NCI-H524 (cell line): ENCODE results near the gene TSPOAP1.

Experiments
- DNase-seq, 2 experiments: peaks; one replicate each; lab custom pipeline; 2025; lab: John Stamatoyannopoulos, UW

TSPOAP1 gene

DNA sequence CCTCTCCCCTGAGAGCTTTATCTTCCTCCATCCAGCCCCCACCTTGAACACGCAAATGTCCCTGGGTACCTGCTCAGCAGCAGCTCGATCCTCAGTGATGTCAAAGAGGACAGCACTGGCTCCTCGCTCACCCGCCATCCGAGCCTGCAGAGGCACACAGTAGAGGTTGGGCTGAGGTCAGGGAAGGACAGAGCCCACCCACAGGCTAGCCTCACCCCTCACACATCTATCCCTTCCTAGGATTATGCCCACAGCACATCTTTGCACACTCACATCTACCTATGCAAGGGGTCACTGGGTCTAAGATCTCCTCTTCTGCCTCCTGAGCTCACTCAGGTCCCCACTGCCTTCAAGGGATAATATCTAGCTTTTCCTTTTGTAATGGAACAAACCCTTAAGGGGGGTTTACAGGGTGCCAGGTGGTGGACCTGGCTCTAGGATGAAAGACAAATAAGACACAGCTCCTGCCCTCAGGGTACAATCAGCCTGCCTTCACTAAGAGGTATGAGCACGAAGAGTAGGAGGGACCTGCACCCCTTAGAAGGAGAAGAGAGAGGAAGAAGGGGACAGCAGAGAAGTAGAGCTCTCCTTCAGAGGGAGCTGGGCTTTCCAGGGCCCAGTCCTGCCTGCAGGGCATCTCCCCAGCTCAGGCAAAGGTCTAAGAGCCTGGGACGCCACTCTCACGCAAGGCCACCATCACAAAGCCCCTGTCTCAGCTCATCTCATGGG is 35.0 kb upstream of the TSPOAP1 start:
- no peak for DNase-seq

DNA sequence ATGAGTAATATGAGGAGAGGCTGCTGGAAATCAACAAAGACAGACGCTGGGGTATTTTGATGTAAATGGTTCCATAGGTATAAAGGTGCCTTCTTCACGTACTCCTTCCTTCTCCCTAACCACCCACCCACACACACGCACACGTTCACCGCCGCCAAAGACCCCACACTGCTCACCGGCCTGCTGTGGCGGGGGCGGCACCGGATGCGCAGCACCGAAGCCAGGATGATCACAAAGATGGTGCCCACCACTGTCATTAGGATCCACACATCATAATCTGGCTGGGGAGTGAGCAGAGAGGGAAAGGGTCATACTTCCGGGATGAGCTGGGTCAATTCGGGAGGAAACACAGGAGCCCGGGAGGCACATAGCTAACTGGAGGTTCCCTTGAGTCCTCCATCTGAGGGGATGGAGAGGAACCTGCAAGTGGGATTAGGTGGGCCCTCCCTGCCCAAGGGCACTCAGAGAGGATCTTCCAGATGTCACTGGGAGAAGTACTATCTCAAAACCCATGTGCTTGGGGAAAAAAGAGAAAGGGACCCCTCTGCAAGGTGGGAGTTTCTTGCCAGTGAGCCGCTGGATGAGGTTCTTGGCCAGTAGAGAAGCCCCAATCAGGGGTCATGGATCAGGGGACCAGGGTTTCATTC is 33.9 kb upstream of the TSPOAP1 start:
- peak; percentile 18 to 77 for DNase-seq

DNA sequence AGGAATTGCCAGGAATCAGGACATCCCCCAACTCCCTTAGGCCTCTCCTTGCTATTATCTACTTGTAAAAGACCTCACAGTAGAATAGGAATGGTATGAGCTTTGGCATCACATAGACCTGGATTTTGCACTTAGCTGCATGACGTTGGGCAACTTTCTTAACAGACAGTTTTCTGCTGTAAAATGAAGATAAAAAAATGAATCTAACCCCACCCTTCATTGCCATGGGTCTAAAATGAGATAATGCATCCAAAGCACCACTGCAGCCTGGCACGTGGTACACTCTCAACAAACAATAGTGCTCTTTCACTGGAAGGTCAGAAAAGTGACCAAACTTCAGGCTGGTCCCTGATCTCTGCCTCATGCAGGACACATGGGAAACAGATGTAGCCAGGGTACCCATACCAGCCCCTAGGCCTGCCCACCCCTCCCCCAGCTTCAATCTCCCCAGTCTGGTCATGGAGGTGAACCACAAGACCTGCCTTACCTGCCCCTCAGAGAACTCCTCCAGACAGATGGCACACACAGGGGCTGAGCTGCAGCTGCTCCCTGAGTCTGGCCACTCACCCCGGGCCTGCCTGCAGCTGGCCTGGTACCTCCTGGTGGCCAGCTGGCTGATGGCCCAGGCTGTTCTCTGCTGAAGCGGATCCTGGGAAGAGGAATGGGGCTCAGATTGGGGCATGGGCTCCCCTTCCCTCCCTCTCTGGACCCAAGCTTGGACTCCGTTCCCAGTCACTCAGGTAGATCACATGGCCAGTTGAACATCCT is 31.9 kb upstream of the TSPOAP1 start:
- DNase-seq: peak in 1 of 2 experiments; percentile 25

- no peak for DNase-seq
These were observed 30.0 kb upstream of the TSPOAP1 start for GRCh38 chr17:58358408-58359172.

DNA sequence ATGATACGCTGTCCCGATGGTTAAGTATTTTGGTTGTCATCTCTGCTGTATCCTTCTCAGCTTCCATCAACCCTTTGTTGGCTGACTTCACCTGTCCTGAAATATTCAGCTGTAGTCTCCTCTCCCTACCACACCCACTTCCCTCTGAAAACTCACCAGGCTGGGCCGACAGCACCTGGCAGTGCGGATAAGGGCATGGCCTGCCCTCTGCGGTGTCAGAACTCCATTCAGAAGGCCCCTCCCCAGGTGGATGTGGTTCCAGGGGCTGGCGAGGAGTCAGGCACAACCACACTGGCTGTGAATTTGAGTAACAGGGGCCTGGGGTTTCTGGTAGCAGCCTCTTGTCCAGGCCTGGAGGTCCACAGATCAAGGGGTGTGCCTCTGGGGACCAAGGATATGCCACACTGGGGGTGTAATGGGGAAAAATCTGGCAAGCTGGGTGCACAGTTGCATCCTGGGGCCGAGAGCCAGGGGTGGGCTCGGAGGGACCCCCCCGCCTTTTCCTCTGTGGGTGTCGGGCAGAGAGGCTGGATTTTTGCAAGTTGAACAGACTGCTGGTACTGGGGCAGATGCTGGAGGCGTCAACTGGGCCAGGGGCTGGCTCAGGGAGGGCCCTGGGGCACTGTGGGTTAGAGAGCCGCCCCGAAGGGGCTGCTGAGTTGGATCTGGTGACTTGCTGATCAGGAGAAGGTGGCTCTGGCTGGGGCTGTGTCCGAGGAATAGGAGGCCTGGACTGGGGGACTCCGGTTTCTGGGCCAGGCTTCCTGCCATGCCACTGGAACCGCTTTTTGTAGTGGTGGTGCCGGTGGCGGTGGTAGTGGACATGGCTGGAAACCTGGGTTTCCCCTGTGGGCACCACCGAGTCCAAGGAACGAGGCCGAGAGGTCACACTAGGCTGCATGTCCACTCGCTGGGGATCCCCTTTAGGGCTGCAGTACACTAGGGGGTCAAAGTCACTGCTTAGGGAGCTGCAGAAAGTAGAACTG is 29.0 kb upstream of the TSPOAP1 start:
- no peak for DNase-seq

DNA sequence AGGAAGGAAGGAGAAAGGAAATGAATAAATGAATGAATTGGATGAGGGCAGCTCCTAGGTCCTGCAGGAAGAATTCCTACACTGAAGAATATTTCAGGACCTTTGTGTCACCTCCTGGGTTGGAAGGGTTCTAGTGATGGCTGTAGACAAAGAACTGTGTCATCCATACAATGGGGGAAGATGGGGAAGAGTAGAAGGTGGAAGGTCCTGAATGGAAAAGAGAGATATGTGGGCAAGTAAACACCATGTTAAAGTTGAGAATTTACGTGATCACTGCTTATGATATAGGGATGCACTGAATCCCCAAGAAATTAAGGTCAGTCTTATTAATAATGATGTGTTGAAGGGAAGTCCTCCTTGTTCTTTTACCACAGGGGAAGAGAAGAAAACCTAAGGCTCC is 27.6 kb upstream of the TSPOAP1 start:
- no peak for DNase-seq

DNA sequence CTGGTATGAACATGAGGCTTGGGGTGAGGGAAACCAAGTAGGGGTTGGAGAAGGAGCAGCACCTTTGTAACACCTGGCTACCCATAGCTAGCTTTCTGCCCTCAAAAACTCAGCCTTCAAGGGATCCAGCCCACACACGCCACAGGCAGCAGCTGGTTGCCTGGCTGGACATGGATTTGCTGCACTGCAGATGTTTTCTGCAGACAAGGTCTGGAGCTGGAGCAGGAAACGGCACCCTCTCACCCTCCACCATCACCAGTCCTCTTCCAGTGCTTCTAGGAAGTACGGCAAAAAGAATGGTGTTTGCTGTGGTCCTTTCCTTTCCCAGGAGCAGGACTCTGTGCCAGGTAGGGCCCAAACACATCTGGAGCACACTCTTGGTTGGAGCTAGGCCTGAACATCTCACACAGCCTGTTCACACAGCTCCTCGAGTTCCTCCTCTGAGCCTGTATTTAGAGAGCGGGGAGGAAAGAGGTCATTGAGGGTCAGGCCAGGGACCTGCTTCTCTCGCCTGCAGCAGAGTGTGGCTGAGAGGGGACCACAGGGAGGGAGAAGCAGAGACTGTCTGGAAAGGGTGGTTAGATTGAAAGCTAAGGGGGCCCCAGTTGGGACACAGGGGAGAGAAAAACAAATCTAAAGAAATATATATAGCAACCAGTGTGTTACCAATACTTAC is 26.1 kb upstream of the TSPOAP1 start:
- DNase-seq: no peak

GRCh38 chr17:58353389-58353825 is 24.8 kb upstream of the TSPOAP1 start:
- DNase-seq: no peak

GRCh38 chr17:58352596-58353388 is 24.2 kb upstream of the TSPOAP1 start:
- no peak for DNase-seq

GRCh38 chr17:58351831-58352595 is 23.4 kb upstream of the TSPOAP1 start, which contains the start of gene SUPT4H1:
Gene SUPT4H1, minus strand, starts transcription at chr17:58352201. Its CDS starts 66 bp downstream, at chr17:58352135.
- peak; percentile 91 to 99 for DNase-seq

- DNase-seq: no peak
These were observed 22.6 kb upstream of the TSPOAP1 start for GRCh38 chr17:58351182-58351581.

DNA sequence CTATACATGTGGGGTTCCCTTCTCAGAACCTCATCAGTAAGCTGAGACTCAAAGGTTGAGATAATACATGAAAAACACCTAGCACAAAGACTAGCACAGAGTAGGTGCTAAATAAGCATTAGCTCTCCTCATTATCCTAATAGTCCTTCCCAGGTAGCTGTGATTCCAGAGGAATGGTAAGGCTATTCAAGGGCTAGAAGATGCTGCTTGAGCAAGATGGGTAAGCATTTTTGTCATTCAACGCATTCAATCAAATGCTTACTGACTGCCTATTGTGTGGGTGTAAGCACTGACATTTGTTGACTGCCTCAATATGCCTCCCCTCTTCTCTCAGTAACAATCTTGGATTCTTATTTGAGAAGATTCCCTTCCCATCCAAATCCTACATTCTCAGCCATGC is 19.4 kb upstream of the TSPOAP1 start:
- no peak for DNase-seq

DNA sequence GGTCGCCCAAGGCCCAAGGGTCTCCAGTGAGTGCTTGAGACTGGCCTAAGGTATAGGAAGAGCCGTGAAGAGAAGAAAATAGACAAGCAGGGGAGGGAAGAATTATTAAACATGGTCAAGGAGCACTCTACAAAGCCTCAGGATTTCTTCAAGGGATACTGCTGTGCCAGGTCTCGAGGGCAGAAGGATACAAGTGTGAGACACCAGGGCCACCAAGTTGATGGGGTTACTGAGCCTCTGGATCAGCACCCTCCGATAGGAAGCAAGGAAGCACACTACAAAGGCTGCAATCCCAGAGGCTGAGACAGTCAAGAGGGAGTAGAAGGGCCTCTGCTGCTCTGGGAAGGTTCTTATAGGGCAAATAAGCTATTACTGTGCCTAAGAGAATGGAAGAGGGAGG is 16.9 kb upstream of the TSPOAP1 start:
- no peak for DNase-seq

DNA sequence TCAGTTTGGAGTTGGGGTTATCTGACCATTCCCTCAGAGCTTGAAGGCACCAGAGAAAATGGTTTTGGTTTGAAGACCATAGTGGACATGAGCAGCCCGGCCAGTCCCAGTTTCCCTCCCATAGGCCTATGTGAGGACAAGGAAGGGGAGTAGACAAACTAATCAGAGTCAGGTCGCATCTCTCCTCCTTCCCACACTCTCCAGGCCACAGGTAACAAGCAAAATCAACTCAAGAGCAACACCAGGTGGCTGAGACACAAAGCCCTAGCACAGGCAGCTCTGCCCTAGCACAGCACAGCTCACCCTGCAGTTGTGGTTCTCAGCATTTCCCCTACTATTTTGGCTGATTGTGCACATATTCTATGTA is 16.2 kb upstream of the TSPOAP1 start:
- DNase-seq: no peak

- no peak for DNase-seq
These were observed 15.6 kb upstream of the TSPOAP1 start for GRCh38 chr17:58344047-58344790.

- DNase-seq: no peak
These were observed 14.5 kb upstream of the TSPOAP1 start for GRCh38 chr17:58343131-58343530.

DNA sequence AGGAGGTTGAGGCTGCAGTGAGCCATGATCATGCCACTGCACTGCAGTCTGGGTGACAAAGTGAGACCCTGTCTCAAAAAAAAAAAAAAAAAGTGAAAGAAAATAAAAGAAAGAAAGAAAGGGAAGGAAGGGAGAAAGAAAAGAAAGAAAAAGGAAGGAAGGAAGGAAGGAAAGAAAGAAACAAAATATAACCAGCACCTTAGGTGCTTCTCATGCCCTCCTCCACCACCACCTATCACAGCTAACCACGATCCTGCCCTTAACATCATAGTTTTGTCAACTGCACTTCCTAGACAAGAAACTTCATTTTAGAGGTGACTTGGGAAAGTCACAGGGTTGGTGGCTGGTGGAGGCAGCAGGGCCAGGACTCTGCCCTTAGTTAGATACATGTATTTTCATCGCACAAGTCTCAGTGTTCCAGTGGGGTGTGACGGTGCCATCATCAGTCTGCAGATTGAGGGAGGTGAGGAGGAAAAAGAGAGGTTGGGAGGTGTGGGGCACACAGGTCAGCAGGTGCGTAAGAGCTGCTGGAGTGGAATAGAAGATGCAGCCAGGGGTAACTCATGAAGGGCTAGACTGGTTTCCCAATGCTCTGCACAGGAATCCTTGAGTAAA is 13.4 kb upstream of the TSPOAP1 start:
- DNase-seq: no peak
